HepG2 (cell line): ENCODE results near the gene CBFA2T2.

ENCODE experiments used
- ATF3 ChIP-seq: sonication (generic); formaldehyde crosslinking; IDR thresholded peaks from 2 replicates; pipeline ENCODE4 v1.4.0; 2020; ENCODE audit warnings: missing genetic modification reagents
- EZH2 ChIP-seq: conservative IDR thresholded peaks from 2 replicates; pipeline ENCODE4 v1.6.1; 2012; ENCODE audit warnings: mild to moderate bottlenecking, low read depth, low read length, moderate library complexity
- GABPB1 ChIP-seq: IDR thresholded peaks from 2 replicates; pipeline ENCODE4 v1.6.1; 2016; ENCODE audit warnings: mild to moderate bottlenecking, missing genetic modification reagents, moderate library complexity, missing compliant biosample characterization
- XBP1 ChIP-seq: sonication (generic); formaldehyde crosslinking; IDR thresholded peaks from 2 replicates; pipeline ENCODE4 v1.5.0; 2020; ENCODE audit warnings: missing genetic modification reagents
- YY1 ChIP-seq: IDR thresholded peaks from 2 replicates; pipeline ENCODE4 v1.6.1; 2011; ENCODE audit warnings: low read length, low read depth, moderate library complexity, mild to moderate bottlenecking; ENCODE audit not compliant: insufficient read depth, insufficient replicate concordance
- ZIK1 ChIP-seq: sonication (generic); formaldehyde crosslinking; IDR thresholded peaks from 2 replicates; pipeline ENCODE4 v1.5.0; 2020; ENCODE audit warnings: mild to moderate bottlenecking, low read depth, missing genetic modification reagents, borderline replicate concordance
- ZNF724P ChIP-seq: sonication (generic); formaldehyde crosslinking; IDR thresholded peaks from 2 replicates; pipeline ENCODE4 v1.8.0; 2022; ENCODE audit warnings: missing genetic modification reagents, borderline replicate concordance
- TF ChIP-seq, protein P1 (sequence below): IDR thresholded peaks from 2 replicates; pipeline ENCODE4 v1.6.1; 2016
- TF ChIP-seq, protein P2 (sequence below): sonication (generic); formaldehyde crosslinking; IDR thresholded peaks from 2 replicates; pipeline ENCODE4 v1.5.0; 2020; ENCODE audit warnings: mild to moderate bottlenecking, missing genetic modification reagents, moderate library complexity
- TF ChIP-seq, protein P3 (sequence below): sonication (generic); formaldehyde crosslinking; IDR thresholded peaks from 2 replicates; pipeline ENCODE4 v1.4.0; 2020; ENCODE audit warnings: missing genetic modification reagents, borderline replicate concordance

- no peak for TF ChIP-seq EZH2
- TF ChIP-seq GABPB1 = no peak
- no peak for TF ChIP-seq XBP1 (CRISPR knock-in tag)
- TF ChIP-seq, protein P1, sequence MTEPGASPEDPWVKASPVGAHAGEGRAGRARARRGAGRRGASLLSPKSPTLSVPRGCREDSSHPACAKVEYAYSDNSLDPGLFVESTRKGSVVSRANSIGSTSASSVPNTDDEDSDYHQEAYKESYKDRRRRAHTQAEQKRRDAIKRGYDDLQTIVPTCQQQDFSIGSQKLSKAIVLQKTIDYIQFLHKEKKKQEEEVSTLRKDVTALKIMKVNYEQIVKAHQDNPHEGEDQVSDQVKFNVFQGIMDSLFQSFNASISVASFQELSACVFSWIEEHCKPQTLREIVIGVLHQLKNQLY (CRISPR knock-in tag) = no peak
- no peak for TF ChIP-seq ATF3 (CRISPR knock-in tag)
- TF ChIP-seq, protein P2, sequence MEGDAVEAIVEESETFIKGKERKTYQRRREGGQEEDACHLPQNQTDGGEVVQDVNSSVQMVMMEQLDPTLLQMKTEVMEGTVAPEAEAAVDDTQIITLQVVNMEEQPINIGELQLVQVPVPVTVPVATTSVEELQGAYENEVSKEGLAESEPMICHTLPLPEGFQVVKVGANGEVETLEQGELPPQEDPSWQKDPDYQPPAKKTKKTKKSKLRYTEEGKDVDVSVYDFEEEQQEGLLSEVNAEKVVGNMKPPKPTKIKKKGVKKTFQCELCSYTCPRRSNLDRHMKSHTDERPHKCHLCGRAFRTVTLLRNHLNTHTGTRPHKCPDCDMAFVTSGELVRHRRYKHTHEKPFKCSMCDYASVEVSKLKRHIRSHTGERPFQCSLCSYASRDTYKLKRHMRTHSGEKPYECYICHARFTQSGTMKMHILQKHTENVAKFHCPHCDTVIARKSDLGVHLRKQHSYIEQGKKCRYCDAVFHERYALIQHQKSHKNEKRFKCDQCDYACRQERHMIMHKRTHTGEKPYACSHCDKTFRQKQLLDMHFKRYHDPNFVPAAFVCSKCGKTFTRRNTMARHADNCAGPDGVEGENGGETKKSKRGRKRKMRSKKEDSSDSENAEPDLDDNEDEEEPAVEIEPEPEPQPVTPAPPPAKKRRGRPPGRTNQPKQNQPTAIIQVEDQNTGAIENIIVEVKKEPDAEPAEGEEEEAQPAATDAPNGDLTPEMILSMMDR = no peak
- TF ChIP-seq YY1 = no peak
- TF ChIP-seq, protein P3, sequence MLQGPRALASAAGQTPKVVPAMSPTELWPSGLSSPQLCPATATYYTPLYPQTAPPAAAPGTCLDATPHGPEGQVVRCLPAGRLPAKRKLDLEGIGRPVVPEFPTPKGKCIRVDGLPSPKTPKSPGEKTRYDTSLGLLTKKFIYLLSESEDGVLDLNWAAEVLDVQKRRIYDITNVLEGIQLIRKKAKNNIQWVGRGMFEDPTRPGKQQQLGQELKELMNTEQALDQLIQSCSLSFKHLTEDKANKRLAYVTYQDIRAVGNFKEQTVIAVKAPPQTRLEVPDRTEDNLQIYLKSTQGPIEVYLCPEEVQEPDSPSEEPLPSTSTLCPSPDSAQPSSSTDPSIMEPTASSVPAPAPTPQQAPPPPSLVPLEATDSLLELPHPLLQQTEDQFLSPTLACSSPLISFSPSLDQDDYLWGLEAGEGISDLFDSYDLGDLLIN = no peak
- no peak for TF ChIP-seq ZNF724P
- TF ChIP-seq ZIK1 (CRISPR knock-in tag) = no peak
Measured at GRCh38 chr20:33602826-33603590, 113.1 kb downstream of the CBFA2T2 start.
